Astrocyte (in vitro differentiated cells and primary cell): ENCODE measurements around the gene MEGF6. TPM values are rescaled to one million over a fixed set of nuclear protein-coding genes. Genes with fewer than 3 reads are reported as not detected.

Experiments
- DNase-seq: peaks from one replicate; pipeline ENCODE4 v3.0.0-alpha.2; 2010; ENCODE audit warnings: low read depth
- FAIRE-seq: peaks from 2 replicates; lab custom pipeline; 2011; peaks lifted over from hg19 to GRCh38; lab: Jason Lieb, UNC
- H2AFZ ChIP-seq: 2 replicates; pipeline ENCODE4 v1.6.0; 2012; ENCODE audit warnings: low read depth, low read length, inconsistent platforms
- H3K27ac ChIP-seq: 2 replicates; pipeline ENCODE4 v1.5.1; 2011; ENCODE audit warnings: low read depth, low read length, inconsistent platforms
- H3K27me3 ChIP-seq: 2 replicates; pipeline ENCODE4 v1.6.0; 2011; ENCODE audit warnings: low read length, inconsistent platforms; ENCODE audit not compliant: insufficient read depth
- H3K36me3 ChIP-seq: 2 replicates; pipeline ENCODE4 v1.5.1; 2011; ENCODE audit warnings: low read length, inconsistent platforms; ENCODE audit not compliant: insufficient read depth
- H3K4me1 ChIP-seq: 2 replicates; pipeline ENCODE4 v1.5.1; 2011; ENCODE audit warnings: low read length, inconsistent platforms; ENCODE audit not compliant: insufficient read depth
- H3K4me2 ChIP-seq: 2 replicates; pipeline ENCODE4 v1.6.0; 2012; ENCODE audit warnings: low read length, inconsistent platforms
- H3K4me3 ChIP-seq: 2 replicates; pipeline ENCODE4 v1.5.1; 2011; ENCODE audit warnings: low read depth, mild to moderate bottlenecking, low read length, inconsistent platforms; ENCODE audit not compliant: insufficient read depth
- H3K79me2 ChIP-seq: 2 replicates; pipeline ENCODE4 v1.6.0; 2012; ENCODE audit warnings: mild to moderate bottlenecking, low read length, inconsistent platforms; ENCODE audit not compliant: insufficient read depth
- H3K9ac ChIP-seq: 2 replicates; pipeline ENCODE4 v1.6.0; 2012; ENCODE audit warnings: mild to moderate bottlenecking, low read length, inconsistent platforms
- H3K9me3 ChIP-seq: 2 replicates; pipeline ENCODE4 v1.5.1; 2012; ENCODE audit warnings: low read depth, mild to moderate bottlenecking, low read length, inconsistent platforms; ENCODE audit not compliant: insufficient read depth
- H4K20me1 ChIP-seq: 2 replicates; pipeline ENCODE4 v1.6.0; 2012; ENCODE audit warnings: low read length, inconsistent platforms; ENCODE audit not compliant: insufficient read depth
- H3K27ac Mint-ChIP-seq: one replicate; pipeline ENCODE4 v1.8.0; 2021; ENCODE audit warnings: mild to moderate bottlenecking, mixed read lengths; ENCODE audit not compliant: unreplicated experiment
- H3K27me3 Mint-ChIP-seq: one replicate; pipeline ENCODE4 v1.8.0; 2021; ENCODE audit warnings: low read depth, mixed read lengths; ENCODE audit not compliant: unreplicated experiment
- H3K36me3 Mint-ChIP-seq: one replicate; pipeline ENCODE4 v1.8.0; 2021; ENCODE audit warnings: low read depth, mixed read lengths; ENCODE audit not compliant: unreplicated experiment
- H3K4me1 Mint-ChIP-seq: one replicate; pipeline ENCODE4 v1.8.0; 2021; ENCODE audit warnings: low read depth, mixed read lengths; ENCODE audit not compliant: unreplicated experiment
- H3K4me3 Mint-ChIP-seq: one replicate; pipeline ENCODE4 v1.8.0; 2021; ENCODE audit warnings: mild to moderate bottlenecking, moderate library complexity, mixed read lengths; ENCODE audit not compliant: unreplicated experiment
- H3K9me3 Mint-ChIP-seq: one replicate; pipeline ENCODE4 v1.8.0; 2021; ENCODE audit warnings: mild to moderate bottlenecking, mixed read lengths; ENCODE audit not compliant: unreplicated experiment
- EZH2 ChIP-seq: IDR thresholded peaks from 2 replicates; pipeline ENCODE4 v1.6.1; 2012; ENCODE audit warnings: mild to moderate bottlenecking, low read length, inconsistent platforms; ENCODE audit not compliant: insufficient read depth
- total RNA-seq: library from RNA; stranded (reverse); gene quantifications from 2 replicates; pipeline ENCODE4 v1.2.1, GENCODE V29; 2021
- TF ChIP-seq, protein P1 (sequence below): IDR thresholded peaks from 2 replicates; pipeline ENCODE4 v1.5.1; 2011; ENCODE audit warnings: low read depth, mild to moderate bottlenecking, inconsistent platforms, low read length, moderate library complexity; ENCODE audit not compliant: insufficient read depth

The MEGF6 gene
- total RNA-seq, 1 donor from 2014 or later, result 14.8 TPM

DNA sequence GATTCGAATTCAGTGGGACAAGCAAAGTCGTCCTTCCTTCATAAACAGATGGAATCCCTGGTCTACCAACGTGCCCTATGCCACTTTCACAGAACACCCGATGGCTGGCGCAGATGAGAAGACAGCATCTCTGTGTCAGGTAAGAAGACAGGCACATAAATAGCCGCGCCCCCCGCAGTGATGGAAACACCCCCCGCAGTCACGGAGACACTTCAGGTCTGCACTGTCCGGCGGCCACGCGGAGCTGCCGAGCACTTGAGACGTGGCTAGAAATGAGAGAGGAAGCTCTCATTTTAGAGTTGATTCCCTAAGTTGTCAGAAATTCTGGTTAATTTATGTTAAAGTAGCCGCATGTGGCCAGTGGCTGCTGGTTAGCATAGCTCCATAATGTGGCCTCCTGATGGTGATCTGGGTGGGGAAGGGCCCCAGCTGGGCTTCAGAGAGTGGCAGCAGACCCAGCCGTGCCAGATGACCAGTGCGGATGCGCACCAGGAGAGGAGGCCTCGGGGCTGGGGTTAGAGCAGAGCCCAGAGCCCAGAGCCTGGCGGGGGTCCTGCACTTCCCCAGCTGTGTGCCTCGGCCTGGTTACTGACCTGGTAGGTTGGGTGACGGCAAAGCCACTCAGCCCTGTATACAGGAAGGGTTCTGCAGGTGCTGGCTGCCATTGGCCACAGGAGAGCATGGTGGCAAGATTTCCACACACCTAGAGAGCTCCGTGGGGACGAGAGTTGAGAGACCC lies 16.4 kb upstream of the MEGF6 start:
- H3K27me3 Mint-ChIP-seq, result no peaks in the 10 kb centered on the region
- DNase-seq (no peak), FAIRE-seq (no peak)
- H3K4me1 ChIP-seq, result peaks cover 17% of the 10 kb centered on the region
- no peak for TF ChIP-seq EZH2
- TF ChIP-seq, protein P1, sequence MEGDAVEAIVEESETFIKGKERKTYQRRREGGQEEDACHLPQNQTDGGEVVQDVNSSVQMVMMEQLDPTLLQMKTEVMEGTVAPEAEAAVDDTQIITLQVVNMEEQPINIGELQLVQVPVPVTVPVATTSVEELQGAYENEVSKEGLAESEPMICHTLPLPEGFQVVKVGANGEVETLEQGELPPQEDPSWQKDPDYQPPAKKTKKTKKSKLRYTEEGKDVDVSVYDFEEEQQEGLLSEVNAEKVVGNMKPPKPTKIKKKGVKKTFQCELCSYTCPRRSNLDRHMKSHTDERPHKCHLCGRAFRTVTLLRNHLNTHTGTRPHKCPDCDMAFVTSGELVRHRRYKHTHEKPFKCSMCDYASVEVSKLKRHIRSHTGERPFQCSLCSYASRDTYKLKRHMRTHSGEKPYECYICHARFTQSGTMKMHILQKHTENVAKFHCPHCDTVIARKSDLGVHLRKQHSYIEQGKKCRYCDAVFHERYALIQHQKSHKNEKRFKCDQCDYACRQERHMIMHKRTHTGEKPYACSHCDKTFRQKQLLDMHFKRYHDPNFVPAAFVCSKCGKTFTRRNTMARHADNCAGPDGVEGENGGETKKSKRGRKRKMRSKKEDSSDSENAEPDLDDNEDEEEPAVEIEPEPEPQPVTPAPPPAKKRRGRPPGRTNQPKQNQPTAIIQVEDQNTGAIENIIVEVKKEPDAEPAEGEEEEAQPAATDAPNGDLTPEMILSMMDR, result no peak
- H3K27me3 ChIP-seq, result no peaks in the 10 kb centered on the region
- H2AFZ ChIP-seq, result no peak overlapping the region
- no peak overlapping the region for H3K4me3 ChIP-seq
- no peak overlapping the region for H3K4me2 ChIP-seq
- H3K4me3 Mint-ChIP-seq, result no peak overlapping the region
- H3K79me2 ChIP-seq, result peaks cover 15% of the 10 kb centered on the region
- H4K20me1 ChIP-seq, result peaks cover 28% of the 10 kb centered on the region
- H3K27ac Mint-ChIP-seq, result no peak overlapping the region
- H3K9ac ChIP-seq, result no peak overlapping the region
- peaks cover 13% of the 10 kb centered on the region for H3K36me3 Mint-ChIP-seq
- peaks cover 7% of the 10 kb centered on the region for H3K36me3 ChIP-seq
- H3K4me1 Mint-ChIP-seq, result peaks cover 4% of the 10 kb centered on the region
- no peaks in the 10 kb centered on the region for H3K9me3 Mint-ChIP-seq
- H3K27ac ChIP-seq, result no peak overlapping the region
- no peaks in the 10 kb centered on the region for H3K9me3 ChIP-seq

DNA sequence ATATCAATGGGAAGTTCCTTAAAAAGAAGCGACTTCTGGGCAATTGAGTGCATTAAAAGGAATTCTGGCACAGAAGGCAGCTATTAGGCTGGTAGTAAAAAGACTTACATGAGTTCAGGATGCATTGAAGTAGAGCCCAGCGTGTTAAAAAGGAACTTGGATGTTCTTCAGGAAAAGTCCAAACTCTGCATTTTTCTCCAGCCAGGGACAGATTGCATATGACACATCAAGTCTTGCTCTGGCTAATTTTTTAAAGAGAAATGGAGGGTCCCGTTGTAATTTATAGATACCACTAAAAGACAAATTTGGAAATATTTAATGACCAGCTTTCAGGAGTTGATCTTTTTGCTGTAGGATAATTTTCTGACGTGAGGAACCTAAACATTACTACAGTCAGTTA lies 14.7 kb upstream of the MEGF6 start:
- no peak overlapping the region for H2AFZ ChIP-seq
- Mint-ChIP-seq H3K27ac (no peak overlapping the region), H3K36me3 (peaks cover 13% of the 10 kb centered on the region), H3K4me1 (peaks cover 4% of the 10 kb centered on the region), H3K4me3 (peak overlapping the region; percentile 84), H3K27me3 (no peaks in the 10 kb centered on the region), H3K9me3 (no peaks in the 10 kb centered on the region)
- DNase-seq (no peak), FAIRE-seq (no peak)
- peaks cover 15% of the 10 kb centered on the region for H3K79me2 ChIP-seq
- peak overlapping the region; percentile 67 for H3K4me3 ChIP-seq
- TF ChIP-seq, protein P1, result no peak
- no peak for TF ChIP-seq EZH2
- H3K9me3 ChIP-seq, result no peaks in the 10 kb centered on the region
- peaks cover 17% of the 10 kb centered on the region for H3K4me1 ChIP-seq
- peaks cover 7% of the 10 kb centered on the region for H3K36me3 ChIP-seq
- peak overlapping the region; percentile 95 for H3K4me2 ChIP-seq
- H3K27me3 ChIP-seq, result no peaks in the 10 kb centered on the region
- H4K20me1 ChIP-seq, result peaks cover 33% of the 10 kb centered on the region
- H3K27ac ChIP-seq, result no peak overlapping the region
- H3K9ac ChIP-seq, result peak overlapping the region; percentile 78
